NCI-H2196 (cell line): ENCODE measurements around the gene PCBP1.
"Not testable (repeated sequence)": the region's sequence is repeated elsewhere in the genome, so short reads cannot be mapped to it uniquely, and the experiment has no call there.

Experiments
- DNase-seq: peaks from one replicate; lab custom pipeline; 2025; ENCODE audit not compliant: unreplicated experiment; lab: John Stamatoyannopoulos, UW

Gene PCBP1

GRCh38 chr2:70123051-70123828 is 36.0 kb downstream of the PCBP1 start:
- DNase-seq, result no peak

- DNase-seq, result no peak
These were observed 36.5 kb downstream of the PCBP1 start for GRCh38 chr2:70123829-70124116.

GRCh38 chr2:70124983-70125480 is 37.8 kb downstream of the PCBP1 start:
- no peak for DNase-seq

GRCh38 chr2:70125498-70125898 is 38.2 kb downstream of the PCBP1 start:
- DNase-seq, result no peak

GRCh38 chr2:70126413-70126812 is 39.1 kb downstream of the PCBP1 start:
- no peak for DNase-seq

- DNase-seq, result no peak
These were observed 40.7 kb downstream of the PCBP1 start for GRCh38 chr2:70128005-70128404.

GRCh38 chr2:70131344-70132143 is 44.3 kb downstream of the PCBP1 start:
- DNase-seq, result not testable (repeated sequence)

- peak; percentile 18 for DNase-seq
These were observed 45.2 kb downstream of the PCBP1 start for GRCh38 chr2:70132244-70133126.

GRCh38 chr2:70133127-70133452 is 45.8 kb downstream of the PCBP1 start:
- DNase-seq, result no peak

- no peak for DNase-seq
These were observed 46.4 kb downstream of the PCBP1 start for GRCh38 chr2:70133491-70134322.

- DNase-seq, result not testable (repeated sequence)
These were observed 47.2 kb downstream of the PCBP1 start for GRCh38 chr2:70134323-70134983.
